CD4-positive, alpha-beta memory T cell (primary cell): ENCODE measurements around the gene GATB. TPM values are rescaled to one million over a fixed set of nuclear protein-coding genes. Genes with fewer than 3 reads are reported as not detected.
A peak's percentile ranks its signal among the peaks of the same experiment; 100 is the strongest.

Experiments
- CTCF ChIA-PET: fragments of 350-600 bp; sonication (Branson Sonifier 250); formaldehyde crosslinking; loops from one replicate; lab custom pipeline; 2021; ENCODE audit warnings: inconsistent platforms; ENCODE audit not compliant: partially characterized antibody; lab: Charles Lee
- POLR2A ChIA-PET: fragments of 350-600 bp; sonication (Branson Sonifier 250); formaldehyde crosslinking; loops from one replicate; lab custom pipeline; 2021; ENCODE audit not compliant: partially characterized antibody; lab: Charles Lee
- DNase-seq, 5 donors: peaks; one replicate each; pipeline versions ENCODE4 v3.0.0 to v3.0.0-alpha.2; 2020 to 2022; ENCODE audit warnings: mixed read lengths in 1 of 5
- H3K27ac ChIP-seq: one replicate; pipeline ENCODE4 v1.7.0; 2013; ENCODE audit warnings: low read depth, low read length
- H3K27me3 ChIP-seq: 2 replicates; pipeline ENCODE4 v1.7.0; 2013; ENCODE audit warnings: mild to moderate bottlenecking, low read length, moderate library complexity; ENCODE audit not compliant: insufficient read depth
- H3K36me3 ChIP-seq: 2 replicates; pipeline ENCODE4 v1.7.0; 2013; ENCODE audit warnings: mild to moderate bottlenecking, low read length, moderate library complexity; ENCODE audit not compliant: insufficient read depth
- H3K4me1 ChIP-seq: 2 replicates; pipeline ENCODE4 v1.7.0; 2013; ENCODE audit warnings: mild to moderate bottlenecking, low read length, moderate library complexity; ENCODE audit not compliant: insufficient read depth
- H3K4me3 ChIP-seq, 2 donors: one replicate each; pipeline ENCODE4 v1.7.0; 2013; ENCODE audit warnings: low read length in 2 of 2, mild to moderate bottlenecking in 1 of 2
- H3K9me3 ChIP-seq, 2 donors: one replicate each; pipeline ENCODE4 v1.7.0; 2013; ENCODE audit warnings: low read length in 2 of 2, control low read depth in 1 of 2; ENCODE audit not compliant: control insufficient read depth in 1 of 2
- H3K27ac Mint-ChIP-seq, 7 donors: one replicate each; pipeline ENCODE4 v1.8.0; 2020 to 2021; ENCODE audit warnings: mixed read lengths in 7 of 7, mild to moderate bottlenecking in 6 of 7, inconsistent platforms in 3 of 7, moderate library complexity in 3 of 7
- H3K27me3 Mint-ChIP-seq, 2 donors: one replicate each; pipeline ENCODE4 v1.8.0; 2020 to 2021; ENCODE audit warnings: mixed read lengths in 2 of 2
- H3K36me3 Mint-ChIP-seq, 2 donors: one replicate each; pipeline ENCODE4 v1.8.0; 2020 to 2021; ENCODE audit warnings: mixed read lengths in 2 of 2, inconsistent platforms in 1 of 2, mild to moderate bottlenecking in 1 of 2
- H3K4me1 Mint-ChIP-seq, 4 donors: one replicate each; pipeline ENCODE4 v1.8.0; 2020 to 2021; ENCODE audit warnings: mixed read lengths in 4 of 4, mild to moderate bottlenecking in 1 of 4
- H3K4me3 Mint-ChIP-seq, 8 donors: one replicate each; pipeline ENCODE4 v1.8.0; 2020 to 2021; ENCODE audit warnings: mixed read lengths in 8 of 8, mild to moderate bottlenecking in 7 of 8, moderate library complexity in 6 of 8, inconsistent platforms in 3 of 8
- H3K9me3 Mint-ChIP-seq, 8 donors: one replicate each; pipeline ENCODE4 v1.8.0; 2020 to 2021; ENCODE audit warnings: mixed read lengths in 8 of 8, mild to moderate bottlenecking in 5 of 8, inconsistent platforms in 3 of 8, moderate library complexity in 1 of 8
- intact Hi-C: fragments of 100-400 bp; cut with micrococcal nuclease; formaldehyde crosslinking; loops from one replicate; pipeline ENCODE4 v1.15.1; 2023
- polyA plus RNA-seq, 2 donors: library from polyadenylated mRNA; unstranded; fragments of 300-500 nt; fragmentation: Illumina TruSeq; gene quantifications; one replicate each; pipeline ENCODE4 v1.2.3, GENCODE V29; 2021
- total RNA-seq, 2 experiments: library from RNA; stranded (reverse); gene quantifications; one replicate each; pipeline ENCODE4 v1.2.3, GENCODE V29; 2021

Gene GATB
- total and polyA plus RNA-seq, 4 experiments from 2014 or later: 10.6 to 13.1 (median 11.7) TPM

GRCh38 chr4:151702256-151702655 lies 58.6 kb downstream of the GATB start:
- no peak for DNase-seq
- Mint-ChIP-seq H3K36me3 (peaks cover 72 to 77% of the 10 kb centered on the region in 2 donors), H3K4me3 (no peak overlapping the region), H3K27ac (peak overlapping the region in 1 of 7 donors; percentile 1), H3K27me3 (no peaks in the 10 kb centered on the region), H3K9me3 (peaks cover 0 to 3% (median 0%) of the 10 kb centered on the region in 8 donors), H3K4me1 (no peaks in the 10 kb centered on the region)
- Histone ChIP-seq H3K27ac (no peak overlapping the region), H3K4me1 (no peaks in the 10 kb centered on the region), H3K9me3 (no peaks in the 10 kb centered on the region), H3K4me3 (no peak overlapping the region), H3K27me3 (no peaks in the 10 kb centered on the region), H3K36me3 (peaks cover 3% of the 10 kb centered on the region)
- intact Hi-C loops: no loop called here
- ChIA-PET CTCF (no interaction called here), POLR2A (no interaction called here)

DNA sequence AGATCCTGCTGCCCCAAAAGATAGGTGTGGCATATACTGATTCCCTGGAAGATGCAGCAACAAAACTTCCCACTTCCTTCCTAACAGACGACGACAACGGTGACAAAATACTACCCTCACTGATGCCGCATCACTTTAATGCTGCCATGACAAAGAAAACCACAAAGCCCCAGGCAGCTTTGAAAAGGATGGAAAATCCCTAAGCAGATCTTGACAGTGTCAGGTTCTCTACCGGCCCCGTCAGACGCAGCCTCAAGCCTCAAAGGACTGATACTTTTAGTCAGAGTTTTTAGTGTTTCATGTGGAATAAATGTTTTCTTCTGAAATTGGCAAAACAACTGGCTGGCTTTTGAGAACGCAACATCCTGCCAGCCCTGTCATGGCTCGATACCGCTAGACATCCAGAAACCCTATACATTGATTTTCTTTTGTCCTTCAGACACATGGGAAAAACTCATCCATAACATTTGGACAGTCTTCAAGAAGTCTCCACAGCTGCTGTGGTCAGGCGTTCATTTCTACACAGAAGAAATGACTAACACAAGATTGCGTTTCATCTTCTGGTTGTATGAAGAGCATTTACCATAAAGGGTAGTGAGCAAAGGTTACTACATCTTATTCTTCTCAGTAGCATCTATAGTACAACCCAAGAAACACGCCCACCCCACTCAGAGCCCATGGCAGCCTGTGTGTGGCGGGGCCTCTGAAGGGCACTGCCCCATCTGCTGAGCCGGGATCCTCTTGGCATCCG lies 60.1 kb downstream of the GATB start:
- Mint-ChIP-seq H3K27me3 (no peaks in the 10 kb centered on the region), H3K36me3 (peaks cover 67 to 78% of the 10 kb centered on the region in 2 donors), H3K4me3 (no peak overlapping the region), H3K27ac (peak overlapping the region in 2 of 7 donors; percentile 29 to 81), H3K4me1 (no peaks in the 10 kb centered on the region), H3K9me3 (peaks cover 0 to 3% (median 0%) of the 10 kb centered on the region in 8 donors)
- ChIA-PET POLR2A (no interaction called here), CTCF (no interaction called here)
- Histone ChIP-seq H3K27ac (no peak overlapping the region), H3K4me1 (no peaks in the 10 kb centered on the region), H3K9me3 (no peaks in the 10 kb centered on the region), H3K36me3 (peaks cover 3% of the 10 kb centered on the region), H3K4me3 (no peak overlapping the region), H3K27me3 (no peaks in the 10 kb centered on the region)
- intact Hi-C loops: no loop called here
- peak in 2 of 5 donors; percentile 4 to 21 for DNase-seq

DNA sequence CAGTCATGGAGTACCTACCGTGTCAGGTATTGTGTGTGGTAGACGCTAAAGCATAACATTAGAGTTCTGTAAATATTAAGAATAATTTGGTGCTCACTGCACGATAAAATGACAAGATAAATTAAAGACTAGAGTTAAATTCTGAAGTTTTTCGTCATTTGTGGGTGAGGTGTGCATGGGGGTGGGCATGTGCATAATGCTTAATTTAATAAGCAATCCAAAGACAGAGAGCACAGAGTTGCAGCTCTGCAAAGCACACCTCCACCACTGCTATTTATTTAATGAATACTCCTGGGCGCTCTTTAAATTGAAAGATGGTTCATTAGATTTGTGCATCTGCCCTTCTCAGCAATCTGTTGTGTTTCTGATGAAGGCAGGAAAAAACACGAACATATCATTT lies 62.6 kb downstream of the GATB start:
- H3K27ac Mint-ChIP-seq: no peak overlapping the region
- CTCF ChIA-PET: no interaction called here

DNA sequence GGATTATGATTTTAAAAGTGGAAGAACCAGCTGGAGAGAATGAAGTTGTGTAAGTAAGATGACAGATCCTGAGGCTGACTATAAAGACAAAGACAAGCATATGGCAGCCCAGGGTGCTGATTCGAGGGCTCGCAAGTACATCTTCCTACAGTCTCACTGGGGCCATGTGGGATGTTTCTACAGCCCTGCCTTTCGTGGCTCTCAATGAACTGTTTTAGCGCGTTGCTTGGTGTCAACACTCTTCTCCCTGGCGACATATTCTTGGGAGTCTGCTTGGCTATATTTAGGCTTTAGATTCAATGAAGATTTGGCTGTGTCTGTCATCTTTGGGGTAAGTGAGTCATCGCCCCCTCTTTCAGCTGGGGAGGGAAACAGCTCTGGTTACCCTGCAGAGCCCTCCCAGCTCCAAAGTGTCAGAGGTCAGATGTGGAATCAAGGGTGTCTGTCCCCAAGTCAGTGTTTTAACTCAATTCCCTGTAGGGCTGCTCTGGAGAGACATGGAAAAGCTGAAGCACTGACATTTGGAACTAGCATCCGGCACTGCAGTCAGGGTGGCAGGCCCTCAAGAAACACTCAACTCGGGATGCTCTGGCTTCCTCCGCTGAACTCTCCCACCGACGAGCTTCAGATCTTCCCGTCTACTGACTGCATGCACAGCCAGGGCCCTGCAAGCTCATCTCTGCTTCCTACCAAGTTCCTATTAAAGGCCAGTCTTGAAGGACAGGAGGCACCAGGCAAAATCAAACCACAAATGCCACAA lies 65.7 kb downstream of the GATB start:
- Histone ChIP-seq H3K4me3 (no peak overlapping the region), H3K27me3 (no peaks in the 10 kb centered on the region), H3K27ac (no peak overlapping the region), H3K36me3 (no peaks in the 10 kb centered on the region), H3K4me1 (no peaks in the 10 kb centered on the region), H3K9me3 (no peaks in the 10 kb centered on the region)
- no peaks in the 10 kb centered on the region for H3K4me1 Mint-ChIP-seq
- ChIA-PET POLR2A (no interaction called here), CTCF (interaction anchor here (1.0 kb wide), 1 partner anchor 16 kb away, joined by 3 read pairs; no protein-coding TSS in a partner anchor)
- H3K9me3 Mint-ChIP-seq: peaks cover 0 to 3% (median 0%) of the 10 kb centered on the region in 8 donors
- intact Hi-C loops: no loop called here
- DNase-seq: no peak
- no peak overlapping the region for H3K4me3 Mint-ChIP-seq
- H3K36me3 Mint-ChIP-seq: peaks cover 25 to 37% of the 10 kb centered on the region in 2 donors
- peak overlapping the region in 1 of 7 donors; percentile 69 for H3K27ac Mint-ChIP-seq
- no peaks in the 10 kb centered on the region for H3K27me3 Mint-ChIP-seq

More for the DNA sequence above, 62.6 kb downstream of the GATB start:
- no peaks in the 10 kb centered on the region for H3K4me1 Mint-ChIP-seq
- H3K4me3 Mint-ChIP-seq: no peak overlapping the region
- no peaks in the 10 kb centered on the region for H3K4me1 ChIP-seq
- no peak overlapping the region for H3K4me3 ChIP-seq
- H3K27me3 ChIP-seq: no peaks in the 10 kb centered on the region
- H3K27me3 Mint-ChIP-seq: no peaks in the 10 kb centered on the region
- DNase-seq: no peak
- H3K36me3 Mint-ChIP-seq: peaks cover 54 to 68% of the 10 kb centered on the region in 2 donors
- H3K27ac ChIP-seq: no peak overlapping the region
- H3K9me3 Mint-ChIP-seq: peaks cover 0 to 3% (median 0%) of the 10 kb centered on the region in 8 donors
- POLR2A ChIA-PET: no interaction called here
- peaks cover 3% of the 10 kb centered on the region for H3K36me3 ChIP-seq
- H3K9me3 ChIP-seq: no peaks in the 10 kb centered on the region
- intact Hi-C loops: no loop called here

- Mint-ChIP-seq H3K36me3 (peaks cover 20 to 30% of the 10 kb centered on the region in 2 donors), H3K27ac (no peak overlapping the region), H3K9me3 (no peaks in the 10 kb centered on the region), H3K4me3 (no peak overlapping the region), H3K4me1 (no peaks in the 10 kb centered on the region), H3K27me3 (no peaks in the 10 kb centered on the region)
- Histone ChIP-seq H3K4me1 (no peaks in the 10 kb centered on the region), H3K27ac (no peak overlapping the region), H3K4me3 (no peak overlapping the region), H3K9me3 (no peaks in the 10 kb centered on the region), H3K36me3 (no peaks in the 10 kb centered on the region), H3K27me3 (no peaks in the 10 kb centered on the region)
- DNase-seq: no peak
- ChIA-PET CTCF (no interaction called here), POLR2A (no interaction called here)
- intact Hi-C loops: no loop called here
Observed at GRCh38 chr4:151692821-151693673, 67.8 kb downstream of the GATB start.

DNA sequence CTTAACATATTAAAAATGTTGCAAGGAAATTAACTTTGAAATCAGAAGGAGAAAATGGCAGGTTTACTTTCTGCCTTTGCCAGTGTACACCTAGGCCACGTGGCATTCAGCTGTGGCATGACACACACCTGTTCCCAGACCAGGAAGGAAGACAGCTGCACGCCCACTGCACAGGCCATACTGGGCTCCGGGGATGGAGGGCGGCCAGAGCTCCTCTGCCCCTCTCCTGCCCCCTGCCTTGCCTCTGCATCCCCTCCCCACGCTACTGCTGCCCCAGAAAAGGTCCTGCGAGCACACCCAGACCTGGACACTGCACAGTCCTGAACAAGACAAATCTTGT lies 68.4 kb downstream of the GATB start:
- no peak overlapping the region for H3K4me3 Mint-ChIP-seq
- no peak overlapping the region for H3K27ac Mint-ChIP-seq
- POLR2A ChIA-PET: no interaction called here

More for the DNA sequence above, 68.4 kb downstream of the GATB start:
- Histone ChIP-seq H3K4me1 (no peaks in the 10 kb centered on the region), H3K4me3 (no peak overlapping the region), H3K27ac (no peak overlapping the region), H3K27me3 (no peaks in the 10 kb centered on the region), H3K9me3 (no peaks in the 10 kb centered on the region), H3K36me3 (no peaks in the 10 kb centered on the region)
- intact Hi-C loops: no loop called here
- Mint-ChIP-seq H3K4me1 (no peaks in the 10 kb centered on the region), H3K9me3 (no peaks in the 10 kb centered on the region), H3K27me3 (no peaks in the 10 kb centered on the region), H3K36me3 (peaks cover 22 to 33% of the 10 kb centered on the region in 2 donors)
- DNase-seq: no peak
- CTCF ChIA-PET: no interaction called here
